Renal cortex interstitium (tissue), 11 donors: ENCODE data around the gene HOXB8. TPM values are rescaled to one million over a fixed set of nuclear protein-coding genes. Genes with fewer than 3 reads are reported as not detected.

Experiments used
- DNase-seq, 11 donors: peaks; one replicate each; pipeline ENCODE4 v3.0.0-alpha.2; 2013; ENCODE audit warnings: low read depth in 9 of 11, low spot score in 4 of 11; ENCODE audit errors: extremely low read depth in 1 of 11
- polyA plus RNA-seq, 3 donors: library from polyadenylated mRNA; unstranded; fragments of 120-200 nt; gene quantifications; one replicate each; pipeline ENCODE4 v1.2.1, GENCODE V29; 2013; ENCODE audit not compliant: insufficient read length in 3 of 3

Gene HOXB8
- polyA plus RNA-seq, 3 donors: 46.1 to 68.4 (median 55.6) TPM

GRCh38 chr17:48616717-48617470 lies 1.8 kb upstream of the HOXB8 start:
- peak in 2 of 11 donors; percentile 15 to 42 for DNase-seq

- DNase-seq: peak in 2 of 11 donors; percentile 25 to 27
Observed at GRCh38 chr17:48615963-48616716, 1.0 kb upstream of the HOXB8 start.

GRCh38 chr17:48613862-48614694 lies 1.0 kb downstream of the HOXB8 start:
- DNase-seq: peak in 1 of 11 donors; percentile 31

GRCh38 chr17:48612854-48613691 lies 2.0 kb downstream of the HOXB8 start:
- DNase-seq: peak in 1 of 11 donors; percentile 40

- no peak for DNase-seq
Observed at GRCh38 chr17:48612456-48612853, 2.6 kb downstream of the HOXB8 start.

- DNase-seq: peak in 4 of 11 donors; percentile 81 to 90 (median 86)
Observed at GRCh38 chr17:48611681-48612455, 3.2 kb downstream of the HOXB8 start.

GRCh38 chr17:48611213-48611612 lies 3.9 kb downstream of the HOXB8 start:
- DNase-seq: no peak

- DNase-seq: peak in 1 of 11 donors; percentile 77
Observed at GRCh38 chr17:48610282-48611211, 4.5 kb downstream of the HOXB8 start, which contains the start of gene HOXB7. HOXB7 (minus strand) TSS chr17:48611017; CDS start chr17:48610918, 99 bp downstream.

GRCh38 chr17:48609759-48610281 lies 5.3 kb downstream of the HOXB8 start:
- no peak for DNase-seq

- no peak for DNase-seq
Observed at GRCh38 chr17:48609033-48609432, 6.1 kb downstream of the HOXB8 start.

GRCh38 chr17:48608494-48608834 lies 6.6 kb downstream of the HOXB8 start:
- no peak for DNase-seq

GRCh38 chr17:48606892-48607614 lies 8.0 kb downstream of the HOXB8 start:
- DNase-seq: no peak

GRCh38 chr17:48605991-48606891 lies 8.9 kb downstream of the HOXB8 start:
- no peak for DNase-seq

- DNase-seq: no peak
Observed at GRCh38 chr17:48605409-48605919, 9.6 kb downstream of the HOXB8 start.
